ENCODE results near the gene RFTN1.

Gene RFTN1

GRCh38 chr3:16347548-16347947 lies 166.0 kb downstream of the RFTN1 start:
- DNase-seq, result no peak

DNA sequence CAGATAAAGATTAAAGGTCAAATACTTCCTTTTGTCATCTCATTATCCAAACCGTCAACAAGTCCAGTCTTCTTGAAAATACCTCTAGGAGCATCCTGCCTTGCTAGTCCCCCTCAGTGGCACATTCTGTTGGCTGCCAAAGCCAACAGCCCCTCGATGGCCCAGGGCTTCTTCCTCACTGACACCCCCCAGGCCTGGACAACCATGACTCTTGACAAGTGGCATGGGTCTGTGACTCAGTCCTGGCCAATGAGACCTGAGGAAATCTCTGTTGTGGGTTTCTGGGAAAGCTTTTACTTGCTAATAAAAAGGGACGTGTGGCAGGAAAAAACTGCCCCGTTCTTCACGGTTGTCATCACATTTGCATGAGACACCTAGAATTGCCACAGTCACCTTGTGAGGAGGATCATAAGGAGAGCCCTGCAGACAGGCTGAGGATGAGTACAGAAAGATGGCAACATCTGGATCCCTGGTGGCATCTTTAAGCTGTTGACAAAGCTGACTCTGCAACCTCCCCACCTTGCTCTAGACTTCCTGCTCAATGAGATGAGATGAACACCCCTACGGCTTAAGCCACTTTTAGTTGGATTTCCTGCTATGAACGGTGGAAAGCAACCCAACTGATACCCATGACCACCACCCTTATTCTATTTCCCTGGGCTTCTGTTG lies 167.0 kb downstream of the RFTN1 start:
- DNase-seq, result no peak

DNA sequence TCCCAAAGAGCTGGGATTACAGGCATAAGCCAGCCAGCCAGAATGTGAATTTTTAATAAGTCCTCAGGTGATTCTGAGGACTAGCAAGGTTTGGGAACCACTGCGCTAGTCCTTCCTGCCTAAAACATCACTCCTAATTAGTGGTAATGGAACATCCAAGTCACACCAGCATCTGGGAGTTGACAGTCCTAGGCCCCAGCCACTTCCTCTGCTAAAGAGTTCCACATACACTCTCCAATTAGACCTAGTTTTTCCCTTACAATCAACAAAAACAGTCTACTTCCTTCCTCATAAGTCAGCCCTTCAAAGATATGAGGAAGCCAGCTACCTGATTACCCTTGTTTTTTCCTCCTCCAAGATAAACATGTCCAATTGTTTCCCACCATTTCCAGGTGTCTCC lies 170.4 kb downstream of the RFTN1 start:
- DNase-seq, result no peak

GRCh38 chr3:16338999-16339398 lies 174.5 kb downstream of the RFTN1 start:
- DNase-seq, result no peak

DNA sequence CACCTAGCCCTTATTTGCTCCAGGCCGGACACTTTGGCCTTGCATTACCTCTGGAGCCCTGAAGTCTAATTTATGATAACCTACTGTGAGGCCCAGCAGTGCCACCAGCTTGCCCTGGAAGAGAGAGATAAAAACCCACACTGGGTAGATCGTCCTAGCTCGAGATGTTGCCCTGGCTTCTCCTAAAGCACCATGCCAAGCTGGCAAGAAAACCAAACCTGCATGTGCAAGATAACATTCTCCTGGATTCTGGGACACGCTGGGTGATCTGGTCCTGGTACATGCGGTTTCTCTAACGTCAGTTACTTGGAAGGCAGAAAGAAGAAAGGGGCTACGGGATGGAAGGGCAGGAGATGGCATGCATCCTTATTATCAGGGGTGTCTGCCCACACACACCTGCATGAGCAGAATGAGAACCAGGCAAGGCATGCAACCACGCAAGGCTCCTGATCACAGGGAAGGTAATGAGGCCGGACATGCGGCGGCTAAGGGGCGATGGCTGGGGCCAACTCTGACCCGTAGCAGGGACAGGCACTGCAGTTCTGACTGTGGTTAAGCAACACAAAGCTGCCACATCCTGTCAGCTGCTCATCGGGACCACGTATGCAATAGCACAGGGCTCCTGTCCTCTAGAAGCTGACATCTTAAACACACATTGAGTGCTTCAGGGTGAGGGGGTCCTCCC lies 175.5 kb downstream of the RFTN1 start:
- peak; percentile 16 to 18 for DNase-seq

- DNase-seq, result no peak
These were observed 176.7 kb downstream of the RFTN1 start for GRCh38 chr3:16336825-16337224.

GRCh38 chr3:16335772-16336645 lies 177.5 kb downstream of the RFTN1 start:
- DNase-seq, result no peak

- DNase-seq, result no peak
These were observed 178.2 kb downstream of the RFTN1 start for GRCh38 chr3:16335333-16335732.

- no peak for DNase-seq
These were observed 178.6 kb downstream of the RFTN1 start for GRCh38 chr3:16334909-16335308.

- DNase-seq, result no peak
These were observed 180.5 kb downstream of the RFTN1 start for GRCh38 chr3:16332904-16333426.

GRCh38 chr3:16331319-16331883 lies 182.1 kb downstream of the RFTN1 start:
- DNase-seq, result no peak

DNA sequence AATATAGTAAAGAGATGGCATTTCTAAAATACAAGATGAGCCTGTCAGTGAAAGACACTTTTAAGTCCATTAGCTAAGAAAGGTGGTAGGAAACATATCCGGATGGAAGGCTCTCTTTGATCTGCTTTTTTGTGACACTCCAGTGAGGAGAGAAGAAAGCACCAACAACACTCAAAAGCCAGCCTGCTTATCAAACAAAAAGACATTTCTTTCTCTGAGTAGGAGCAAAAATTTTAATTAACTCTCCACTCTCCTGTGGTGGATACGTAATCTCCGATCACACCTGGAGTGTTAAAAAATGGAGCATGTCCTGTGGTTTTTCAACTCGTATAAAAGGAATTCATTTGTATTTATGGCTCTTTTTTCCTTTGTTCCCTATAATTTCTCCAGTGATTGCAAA lies 183.1 kb downstream of the RFTN1 start:
- no peak for DNase-seq

DNA sequence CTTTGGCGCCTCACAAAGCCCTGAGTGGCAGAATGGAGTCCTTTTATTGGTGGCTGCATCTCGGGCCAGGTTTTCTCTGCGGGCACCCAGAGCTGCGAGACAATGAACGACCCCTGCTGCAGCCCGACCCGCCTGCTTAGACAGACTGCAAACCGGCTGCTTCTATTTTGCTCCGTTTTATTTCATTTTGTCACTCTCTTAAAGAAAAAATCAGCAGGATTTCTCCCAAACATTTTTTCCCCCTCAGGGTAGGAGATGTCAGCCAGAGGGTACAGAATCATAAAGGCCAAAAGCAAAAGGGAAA lies 183.7 kb downstream of the RFTN1 start:
- DNase-seq, result no peak

GRCh38 chr3:16329036-16329825 lies 184.3 kb downstream of the RFTN1 start:
- no peak for DNase-seq

- no peak for DNase-seq
These were observed 185.4 kb downstream of the RFTN1 start for GRCh38 chr3:16328124-16328523.

GRCh38 chr3:16326724-16327349 lies 186.7 kb downstream of the RFTN1 start:
- no peak for DNase-seq

DNA sequence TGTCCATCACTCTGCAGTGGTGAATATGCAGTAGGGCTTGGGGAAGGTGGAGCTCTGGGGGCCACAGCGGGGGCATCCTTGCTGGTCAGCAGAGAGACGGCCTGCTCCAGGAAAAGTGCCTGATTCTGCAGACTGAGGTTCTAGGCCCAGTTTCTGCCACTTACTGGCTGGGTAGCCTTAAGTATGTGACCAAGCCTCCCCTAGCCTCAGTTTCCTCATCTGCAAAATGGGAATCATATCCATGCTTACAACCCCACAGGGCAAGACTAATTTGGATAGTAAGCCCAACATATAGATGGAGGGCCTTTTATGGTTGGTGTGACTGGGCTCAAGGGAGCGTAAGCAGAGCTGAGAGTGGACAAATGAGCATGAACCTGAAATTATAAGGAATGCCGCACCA lies 187.6 kb downstream of the RFTN1 start:
- DNase-seq, result no peak

DNA sequence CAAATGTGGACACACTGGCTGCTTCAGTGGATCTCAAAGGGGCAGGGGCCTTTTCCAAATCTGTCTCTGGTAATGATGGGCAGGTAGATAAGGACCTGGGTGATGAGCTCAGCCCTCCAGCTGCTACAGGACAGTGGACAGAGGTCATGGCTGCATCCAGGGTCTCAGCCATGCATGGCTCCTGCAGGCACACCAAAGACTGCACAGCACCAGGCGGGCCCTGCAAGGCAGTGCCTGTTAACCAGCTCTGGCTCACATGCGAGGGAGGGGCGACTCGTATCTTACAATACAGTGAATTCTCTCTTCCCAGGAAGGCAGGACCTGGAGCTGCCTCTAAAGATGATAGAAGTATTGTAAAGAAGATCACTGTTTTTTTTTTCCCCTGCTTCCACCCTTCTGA lies 189.8 kb downstream of the RFTN1 start:
- DNase-seq, result no peak

DNA sequence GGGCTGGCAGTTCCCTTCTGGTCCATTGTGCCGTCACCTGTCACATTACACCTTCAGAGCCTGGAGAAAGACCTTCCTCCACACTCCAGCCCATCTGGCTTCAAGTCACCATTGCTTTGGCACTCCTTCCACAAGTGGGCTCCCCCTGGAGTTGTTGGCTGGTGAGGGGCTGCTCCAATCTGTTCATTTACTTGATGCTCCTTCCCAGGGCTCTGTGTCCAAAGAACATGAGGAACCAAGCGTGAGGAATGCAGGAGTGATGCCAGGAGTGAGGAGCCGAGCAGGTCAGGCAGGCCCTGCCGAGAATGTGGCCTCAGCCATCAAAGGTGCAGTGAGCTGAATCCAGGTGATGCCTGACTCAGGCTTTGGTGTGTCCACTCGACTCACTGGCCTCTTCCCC lies 191.3 kb downstream of the RFTN1 start:
- no peak for DNase-seq

DNA sequence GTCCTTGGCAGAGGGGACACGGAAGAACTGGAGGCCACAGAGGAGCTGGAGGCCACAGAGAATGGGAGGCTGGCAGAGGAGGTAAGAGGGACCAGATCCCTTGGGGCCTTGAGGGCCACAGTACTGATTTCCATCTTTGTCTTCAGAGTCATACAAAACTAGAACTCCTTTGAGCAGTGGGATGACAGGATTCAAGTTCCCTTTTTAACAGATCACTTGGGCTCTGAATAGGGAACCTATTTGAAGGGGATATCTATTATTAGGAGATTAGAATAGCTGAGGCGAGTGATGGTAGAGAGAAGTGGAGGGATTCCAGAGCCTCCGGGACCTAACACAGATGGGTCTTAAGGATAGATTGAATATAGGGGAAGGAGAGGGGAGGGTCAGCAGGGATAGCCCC lies 192.8 kb downstream of the RFTN1 start:
- no peak for DNase-seq

GRCh38 chr3:16319723-16320122 lies 193.8 kb downstream of the RFTN1 start:
- no peak for DNase-seq

DNA sequence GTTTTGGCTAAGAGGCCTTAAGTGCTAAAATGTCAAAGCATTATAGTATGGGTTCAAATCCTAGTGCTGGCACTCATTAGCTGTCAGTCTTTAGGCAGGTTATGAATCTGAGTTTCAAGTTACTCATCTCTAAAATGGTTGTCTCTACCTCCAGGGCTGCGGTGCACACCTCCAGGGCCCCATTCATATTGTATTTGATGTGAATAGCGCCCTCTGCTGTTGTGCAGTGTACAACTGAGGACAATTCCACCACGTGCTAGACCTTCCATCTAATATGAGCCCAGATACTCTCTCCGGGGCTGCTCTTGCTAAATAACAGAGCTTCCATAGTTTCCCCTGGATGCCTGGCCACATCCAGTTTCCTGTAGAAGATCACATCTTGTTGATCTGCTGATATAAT lies 194.2 kb downstream of the RFTN1 start:
- peak; percentile 84 to 86 for DNase-seq
